Measurements from ENCODE around the gene PTGS2.

DNA sequence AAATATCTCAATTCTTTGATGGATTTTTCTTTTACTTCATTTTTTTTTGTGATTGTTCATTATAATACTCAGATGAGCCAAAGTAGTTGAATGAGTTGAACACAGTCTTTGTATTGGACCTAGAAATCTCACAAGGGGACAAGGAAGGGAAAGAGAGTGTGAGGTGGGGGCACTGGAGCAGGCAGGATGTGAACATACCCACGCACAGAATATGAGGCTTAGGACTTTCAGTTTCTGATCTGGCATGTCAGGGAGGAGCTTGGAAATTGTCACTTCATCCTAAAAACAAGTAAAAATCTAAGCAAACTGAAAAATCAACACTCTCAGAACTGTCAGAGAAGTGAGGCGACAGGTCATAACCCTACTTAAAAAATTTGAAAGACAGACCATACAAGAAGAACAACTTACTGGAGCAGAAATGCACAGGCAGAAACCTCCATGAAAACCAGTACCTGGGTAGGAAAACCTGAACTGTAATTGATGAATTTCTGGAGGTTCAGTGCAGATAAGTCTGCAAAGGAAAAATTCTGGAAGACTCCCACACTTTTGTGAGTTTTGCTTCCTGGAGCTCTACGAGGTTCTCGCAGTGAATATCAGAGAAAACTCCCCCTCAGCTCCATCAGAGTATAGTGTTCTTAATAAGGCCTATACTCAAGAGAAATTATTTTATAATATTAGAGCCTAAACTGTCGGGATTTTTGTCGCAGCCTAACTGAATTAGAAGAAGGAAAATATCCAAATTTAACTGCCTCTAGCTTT, 3.6 kb upstream of the PTGS2 start:
- no peak for TF ChIP-seq POLR2A (IDR thresholded peaks at IDR 0.05; ENCODE audit: low read length)
- no peak for TF ChIP-seq GATA1 (IDR thresholded peaks at IDR 0.05; ENCODE audit: low read depth, low read length)

All from erythroblast (primary cell).